Measurements from ENCODE around the gene PRUNE2.
A peak's percentile ranks its signal among the peaks of the same experiment; 100 is the strongest.
"Not testable (repeated sequence)": the region's sequence is repeated elsewhere in the genome, so short reads cannot be mapped to it uniquely, and the experiment has no call there.

Gene PRUNE2

DNA sequence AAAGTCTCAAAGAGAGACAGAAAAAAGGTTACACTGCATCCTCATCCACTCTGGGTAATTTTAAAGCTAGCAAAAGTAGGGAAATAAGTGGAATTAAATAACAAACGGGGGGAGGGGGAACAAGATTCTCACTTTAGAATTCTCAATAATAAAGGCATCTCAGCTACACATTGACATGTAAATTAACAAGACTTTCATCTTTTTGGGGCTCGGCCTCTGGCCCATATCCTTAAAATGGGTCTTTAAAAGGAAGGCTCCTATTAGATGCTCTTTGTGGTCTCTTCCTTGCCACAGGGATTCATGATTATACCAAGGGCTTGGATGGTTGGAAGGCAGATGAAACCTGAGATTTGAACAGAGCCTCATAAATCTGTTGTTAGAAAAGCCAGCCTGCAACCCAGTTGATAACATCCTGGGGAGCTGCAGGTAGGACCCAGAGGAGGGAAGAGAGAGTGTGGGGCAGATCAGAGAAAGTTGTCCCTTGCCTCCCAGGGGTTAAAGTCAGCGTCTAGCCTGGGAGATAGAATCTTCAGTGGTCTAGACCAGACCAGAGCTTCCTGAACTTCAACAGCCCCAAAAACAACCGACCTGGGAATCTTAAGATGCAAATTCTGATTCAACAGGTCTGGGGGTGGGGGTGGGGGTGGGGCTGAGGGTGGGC, 311.0 kb downstream of the PRUNE2 start:
- DNase-seq (ENCODE audit: low read depth): no peak

DNA sequence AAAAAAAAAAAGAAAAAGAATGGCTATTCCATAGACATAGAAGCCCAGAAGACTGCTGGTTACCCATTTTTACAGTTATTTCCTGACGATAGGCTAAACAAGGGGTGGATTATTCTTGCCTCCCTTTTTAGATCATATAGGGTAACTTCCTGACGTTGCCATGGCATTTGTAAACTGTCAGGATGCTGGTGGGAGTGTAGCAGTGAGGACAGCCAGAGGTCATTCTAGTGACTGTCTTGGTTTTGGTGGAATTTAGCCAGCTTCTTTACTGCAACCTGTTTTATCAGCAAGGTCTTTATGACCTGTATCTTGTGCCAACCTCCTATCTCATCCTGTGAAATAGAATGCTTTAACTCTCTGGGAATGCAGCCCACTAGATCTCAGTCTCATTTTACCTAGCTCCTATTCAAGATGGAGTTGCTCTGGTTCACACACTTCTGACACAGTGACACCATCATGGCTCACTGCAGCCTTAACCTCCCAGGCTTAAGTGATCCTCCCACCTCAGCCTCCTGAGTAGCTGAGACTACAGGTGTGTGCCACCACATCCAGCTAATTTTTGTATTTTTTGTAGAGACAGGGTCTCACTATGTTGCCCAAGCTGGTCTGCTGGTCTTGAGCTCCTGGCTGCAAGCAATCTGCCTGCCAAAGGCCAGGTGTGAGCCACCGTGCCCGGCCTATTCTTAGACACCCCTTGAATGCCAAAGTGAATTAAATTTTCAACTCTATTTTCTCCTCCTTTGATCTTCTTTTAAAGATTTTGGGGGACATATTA, 311.8 kb downstream of the PRUNE2 start:
- DNase-seq (ENCODE audit: low read depth): not testable (repeated sequence)

DNA sequence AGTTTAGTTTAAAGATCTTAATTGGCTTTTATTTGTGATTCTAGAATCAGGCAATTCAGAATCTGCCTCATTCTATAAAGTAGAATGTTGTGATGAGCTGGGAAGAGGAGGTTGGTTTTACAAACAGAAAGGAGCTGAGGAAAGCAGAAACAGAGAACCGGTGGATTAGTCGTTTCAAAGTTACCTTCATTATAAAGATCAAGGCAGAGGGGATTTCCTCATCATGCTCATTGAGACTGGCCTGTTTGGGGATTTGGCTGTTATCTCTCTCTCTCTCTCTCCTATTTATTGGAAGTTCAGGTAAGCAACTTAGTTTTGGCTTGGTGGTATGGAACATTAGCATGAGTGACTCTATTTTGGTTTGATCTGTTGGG, 313.0 kb downstream of the PRUNE2 start:
- no peak for DNase-seq (ENCODE audit: low read depth)

DNA sequence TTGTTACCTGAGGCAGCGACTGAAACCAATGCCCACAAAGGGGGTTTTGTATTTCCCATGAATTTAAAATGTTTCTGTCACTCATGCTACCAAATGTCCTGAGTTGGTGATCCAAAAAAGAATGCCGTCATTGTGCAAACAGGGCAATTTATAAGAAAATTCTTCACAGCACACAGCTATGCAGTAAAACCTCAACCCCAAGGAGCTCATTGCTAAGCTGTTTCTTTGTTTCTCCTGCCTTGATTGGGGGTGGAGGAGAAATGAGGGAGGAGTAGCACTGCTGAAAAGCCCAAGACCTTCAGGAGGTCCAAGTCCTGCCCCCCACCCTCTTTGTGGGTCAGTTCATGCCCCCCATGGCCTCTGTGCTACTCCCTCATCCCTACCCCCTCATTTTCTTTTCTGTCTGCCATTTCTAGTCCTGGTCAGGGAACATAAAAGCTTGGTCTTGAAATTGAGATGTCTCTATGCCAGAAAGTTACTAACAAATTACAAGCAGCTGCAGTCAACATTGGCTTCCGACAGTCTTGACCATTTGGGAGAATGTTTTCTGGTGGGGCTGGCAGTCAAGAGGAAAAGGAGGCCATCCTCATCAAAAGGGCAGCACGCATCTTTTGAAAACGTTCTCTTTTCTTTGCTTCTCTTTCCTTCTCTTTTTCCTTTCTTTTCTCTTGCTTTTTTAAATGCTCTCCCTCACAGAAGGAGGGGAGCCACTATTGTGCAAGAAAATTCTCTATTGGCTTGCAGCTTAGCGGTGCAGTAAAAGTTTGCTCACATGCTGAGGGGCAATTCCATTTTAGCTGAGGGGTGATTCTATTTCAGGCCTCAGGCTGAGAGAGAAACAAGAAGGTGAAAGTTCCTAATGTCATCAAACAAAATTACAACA, 313.6 kb downstream of the PRUNE2 start:
- DNase-seq (ENCODE audit: low read depth): no peak

DNA sequence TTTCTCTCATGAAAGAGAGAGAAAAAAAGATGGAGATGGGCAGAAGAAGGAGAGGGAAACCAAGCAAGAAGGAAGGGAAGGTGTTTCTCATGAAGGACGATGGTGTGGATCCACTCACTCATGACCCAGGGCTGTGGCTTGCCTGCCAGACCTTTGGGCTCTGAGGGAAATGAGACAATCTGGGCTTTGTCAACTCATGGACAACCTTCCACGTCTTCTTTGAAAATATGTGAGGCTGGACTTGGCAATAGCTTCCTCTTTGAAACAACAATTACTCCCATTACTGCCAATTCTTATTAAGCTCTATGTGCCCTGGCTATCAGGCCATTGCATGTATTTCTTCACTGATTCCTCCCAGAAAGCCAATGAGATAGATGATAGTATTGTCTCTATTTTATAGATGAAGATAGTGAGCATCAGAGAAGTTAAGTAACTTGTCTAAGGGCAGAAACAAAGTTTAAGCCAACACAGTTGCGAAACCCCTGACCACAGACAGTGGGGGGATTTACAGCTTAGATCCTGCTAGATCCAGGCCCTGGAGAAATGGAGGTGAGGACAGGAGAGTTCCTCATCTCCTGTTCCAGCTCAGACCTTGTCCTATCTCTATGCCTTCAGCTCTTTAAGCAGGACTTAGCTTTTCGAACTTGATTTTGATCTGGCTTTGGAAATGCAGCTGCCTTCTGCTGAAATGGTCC, 314.5 kb downstream of the PRUNE2 start:
- DNase-seq (ENCODE audit: low read depth): no peak

DNA sequence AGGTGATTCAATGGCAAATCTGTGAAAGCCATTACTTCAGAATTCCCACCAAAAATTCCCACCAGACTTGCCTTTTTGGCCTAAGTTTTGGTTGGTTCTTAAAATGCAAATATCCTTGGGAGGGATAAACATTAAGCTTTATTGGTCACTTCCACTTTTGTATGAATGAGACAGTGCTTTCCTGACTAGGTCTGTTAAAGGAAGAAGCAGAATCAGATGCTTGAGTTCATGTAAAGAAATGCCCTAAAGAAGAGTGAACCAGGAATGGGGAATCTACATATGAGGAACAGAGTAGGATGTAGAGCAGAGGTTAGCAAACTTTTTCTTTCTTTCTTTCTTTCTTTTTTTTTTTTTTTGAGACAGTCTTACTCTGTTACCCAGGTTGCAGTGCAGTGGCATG, 317.6 kb downstream of the PRUNE2 start:
- DNase-seq (ENCODE audit: low read depth): no peak

DNA sequence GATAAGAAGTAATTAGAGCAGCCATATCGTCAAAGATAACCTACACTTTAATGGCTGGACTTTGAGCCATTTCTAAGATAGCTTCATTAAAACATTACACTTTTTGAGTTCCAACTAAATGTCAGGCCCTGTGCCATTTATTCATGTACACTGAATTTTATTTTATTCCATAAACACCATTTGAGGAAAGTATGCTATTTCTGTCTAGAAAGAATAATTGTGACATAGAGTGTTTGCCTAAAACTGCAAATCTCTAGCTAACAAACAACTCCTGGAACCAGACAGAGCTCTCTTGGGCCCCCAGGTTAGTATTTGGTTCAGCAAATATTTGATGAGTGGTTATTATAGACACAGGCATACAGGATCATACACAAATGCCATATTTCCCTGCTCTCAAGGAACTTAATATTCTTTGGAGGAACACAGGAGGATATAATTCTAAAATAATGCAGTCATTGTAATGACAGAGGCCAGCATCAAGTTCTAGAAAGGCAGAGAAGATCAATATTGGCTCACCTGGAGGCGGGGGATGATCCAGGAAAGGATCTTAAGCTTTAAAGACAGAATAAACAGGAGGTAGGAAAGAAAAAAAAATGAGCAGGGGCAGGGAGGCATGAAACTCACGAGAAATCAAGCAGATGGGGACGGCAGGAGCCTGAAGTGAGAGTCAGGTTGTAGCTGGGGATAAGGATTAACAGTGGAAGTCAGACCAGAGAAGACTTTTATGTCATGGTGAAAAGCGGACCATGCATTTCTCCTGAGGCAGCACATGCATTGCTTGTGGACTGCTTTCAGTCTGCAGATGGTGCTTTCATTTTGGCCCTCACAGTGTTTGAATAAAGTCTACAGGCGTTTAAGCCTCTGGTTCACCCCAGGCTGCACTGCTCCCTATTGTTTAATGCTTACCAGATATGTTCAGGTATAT, 319.3 kb downstream of the PRUNE2 start:
- no peak for DNase-seq (ENCODE audit: low read depth)

DNA sequence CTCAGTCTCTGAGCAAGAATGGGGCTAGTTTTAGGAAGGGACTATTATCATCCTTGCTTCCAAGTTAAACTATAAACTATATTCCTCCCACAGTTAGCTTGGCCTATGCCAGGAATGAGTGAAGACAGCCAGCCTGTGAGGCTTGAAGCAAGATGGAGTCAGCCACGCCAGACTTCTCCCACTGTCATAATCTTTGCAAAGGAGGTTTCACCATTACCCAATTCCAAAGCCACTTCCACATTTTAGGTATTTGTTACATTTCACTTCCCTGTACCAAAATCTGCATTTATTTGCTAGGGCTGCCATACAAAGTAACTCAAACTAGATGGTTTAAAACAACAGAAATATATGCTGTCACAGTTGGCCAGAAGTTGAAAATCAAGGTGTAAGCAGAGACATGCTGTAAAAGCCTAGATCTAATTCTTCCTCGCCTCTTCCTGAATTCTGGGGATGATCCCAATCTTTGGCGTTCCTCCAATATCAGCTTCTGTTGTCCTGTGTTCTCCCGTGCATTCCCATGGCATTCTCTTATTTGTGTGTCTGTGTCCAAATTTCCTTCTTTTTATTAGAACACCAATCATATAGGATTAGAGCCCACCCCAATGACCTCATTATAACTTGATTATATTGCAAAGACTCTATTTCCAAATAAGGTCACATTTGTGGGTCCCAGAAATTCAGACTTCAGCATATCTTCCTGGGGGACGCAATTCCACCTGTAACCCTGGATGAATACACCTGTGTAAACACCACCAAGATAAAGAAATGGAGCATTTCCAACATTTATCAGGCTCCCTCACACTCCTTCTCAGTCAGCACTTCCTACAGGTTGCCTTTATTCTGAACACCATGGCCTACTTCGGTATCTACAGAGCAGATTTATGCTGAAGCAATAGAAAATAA, 320.2 kb downstream of the PRUNE2 start:
- no peak for DNase-seq (ENCODE audit: low read depth)

DNA sequence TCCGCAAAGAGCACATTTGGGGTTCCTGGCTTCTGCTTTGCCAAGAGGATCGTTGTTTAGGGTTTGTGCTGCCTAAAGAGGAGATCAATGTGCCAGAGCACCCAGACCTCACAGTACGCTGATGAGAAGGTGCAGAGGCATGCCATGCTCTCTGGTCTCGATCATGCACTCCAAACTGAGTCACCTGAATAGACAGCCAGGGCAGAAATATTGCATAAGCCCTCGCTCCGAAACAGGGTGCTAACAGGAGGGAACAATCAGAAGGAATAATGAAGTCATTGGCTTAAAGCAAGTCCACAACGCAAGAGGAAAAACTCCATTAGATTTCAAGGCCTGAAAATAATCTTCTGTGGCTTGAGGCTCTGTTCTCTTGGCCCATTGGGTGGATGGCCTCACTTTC, 322.7 kb downstream of the PRUNE2 start:
- DNase-seq (ENCODE audit: low read depth): no peak

DNA sequence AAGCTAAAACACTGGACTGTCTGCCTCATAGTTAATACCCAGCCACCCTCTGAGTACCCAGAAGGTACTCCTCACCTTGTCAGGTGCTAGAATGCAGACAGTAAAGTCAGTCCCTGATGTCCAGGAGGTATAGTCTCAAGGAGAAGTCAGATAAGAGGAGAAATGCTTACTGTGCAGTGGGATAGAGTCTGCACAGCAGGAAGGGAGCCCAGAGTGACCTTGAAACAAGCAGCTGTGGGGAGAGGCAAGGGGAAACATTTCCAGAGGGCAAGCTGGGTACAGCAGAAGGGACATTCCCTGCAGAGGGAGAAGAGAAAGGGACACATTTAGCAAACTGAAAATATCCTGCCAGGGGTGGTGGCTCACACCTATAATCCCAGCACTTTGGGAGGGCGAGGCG, 324.2 kb downstream of the PRUNE2 start:
- no peak for DNase-seq (ENCODE audit: low read depth)

DNA sequence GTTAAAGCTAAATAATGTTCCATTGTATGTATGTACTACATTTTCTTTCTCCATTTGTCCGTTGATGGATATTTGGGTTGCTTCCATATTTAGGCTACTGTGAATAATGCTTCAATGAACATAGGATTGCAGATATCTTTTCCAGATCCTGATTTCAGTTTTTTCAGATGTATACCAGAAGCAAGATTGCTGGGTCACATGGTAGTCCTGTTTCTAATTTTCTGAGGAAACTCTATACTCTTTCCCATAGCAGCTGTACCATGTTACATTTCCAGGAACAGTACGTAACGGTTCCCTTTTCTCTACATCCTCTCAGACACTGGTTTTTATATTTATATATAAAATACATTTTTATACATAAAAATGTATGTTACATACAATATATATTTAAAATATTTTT, 325.1 kb downstream of the PRUNE2 start:
- no peak for DNase-seq (ENCODE audit: low read depth)

DNA sequence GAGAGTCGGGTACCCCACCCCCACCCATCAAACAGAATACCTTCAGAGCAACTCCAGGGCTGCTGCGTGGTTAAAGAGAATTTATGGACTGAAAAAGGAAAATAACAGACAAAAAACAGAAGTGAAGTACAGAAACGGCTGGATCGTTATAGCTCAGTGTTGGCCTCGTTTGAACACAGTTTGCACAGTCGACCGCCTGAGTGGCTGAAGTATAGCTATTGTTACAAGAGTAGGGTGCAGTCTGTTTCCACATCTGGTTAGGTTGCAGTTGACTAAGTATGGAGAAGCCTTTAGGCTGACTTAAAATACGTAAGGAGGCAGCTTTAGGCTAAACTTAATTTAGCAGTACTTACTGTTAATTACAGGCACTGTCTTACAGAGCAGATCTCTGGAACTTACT, 325.7 kb downstream of the PRUNE2 start:
- DNase-seq (ENCODE audit: low read depth): no peak

DNA sequence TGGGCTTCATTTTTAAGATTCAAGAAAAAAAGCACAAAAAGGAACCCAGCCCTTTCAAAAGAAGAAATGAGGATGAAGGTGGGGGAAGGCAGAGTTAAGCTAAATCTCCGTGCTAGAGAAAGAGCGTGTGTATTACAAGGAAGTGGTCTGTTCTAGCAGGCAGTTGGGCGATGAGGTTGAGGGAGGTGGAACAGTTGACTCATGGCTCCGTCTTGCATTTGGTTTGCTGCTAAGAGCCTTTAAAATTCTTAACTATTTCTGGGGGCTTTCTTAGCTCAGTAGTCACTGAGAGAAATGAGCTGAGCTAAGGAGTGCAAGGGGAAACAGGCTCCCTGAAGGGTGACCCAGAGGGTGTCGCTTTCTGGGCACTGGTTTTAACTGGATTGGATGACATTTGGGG, 329.6 kb downstream of the PRUNE2 start:
- peak; percentile 44 for DNase-seq (ENCODE audit: low read depth)

DNA sequence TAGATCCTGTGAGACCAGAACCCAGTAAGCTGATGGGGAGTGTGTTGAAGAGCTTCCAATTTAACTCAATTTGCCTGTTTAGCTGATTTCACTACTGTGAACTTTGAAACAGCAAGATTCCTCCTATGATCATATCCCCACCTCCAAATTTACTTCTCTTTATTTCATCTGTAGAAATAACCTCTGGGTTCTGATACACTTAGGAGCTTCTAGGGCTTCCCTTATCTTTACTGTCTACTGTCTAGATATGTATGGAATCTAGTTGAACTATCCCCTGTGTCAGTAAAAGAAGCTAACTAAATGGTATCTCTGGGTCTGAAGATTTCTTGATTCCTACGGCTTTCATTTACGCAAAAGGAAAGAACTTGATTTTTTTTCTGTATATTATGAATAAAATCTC, 330.2 kb downstream of the PRUNE2 start:
- no peak for DNase-seq (ENCODE audit: low read depth)

DNA sequence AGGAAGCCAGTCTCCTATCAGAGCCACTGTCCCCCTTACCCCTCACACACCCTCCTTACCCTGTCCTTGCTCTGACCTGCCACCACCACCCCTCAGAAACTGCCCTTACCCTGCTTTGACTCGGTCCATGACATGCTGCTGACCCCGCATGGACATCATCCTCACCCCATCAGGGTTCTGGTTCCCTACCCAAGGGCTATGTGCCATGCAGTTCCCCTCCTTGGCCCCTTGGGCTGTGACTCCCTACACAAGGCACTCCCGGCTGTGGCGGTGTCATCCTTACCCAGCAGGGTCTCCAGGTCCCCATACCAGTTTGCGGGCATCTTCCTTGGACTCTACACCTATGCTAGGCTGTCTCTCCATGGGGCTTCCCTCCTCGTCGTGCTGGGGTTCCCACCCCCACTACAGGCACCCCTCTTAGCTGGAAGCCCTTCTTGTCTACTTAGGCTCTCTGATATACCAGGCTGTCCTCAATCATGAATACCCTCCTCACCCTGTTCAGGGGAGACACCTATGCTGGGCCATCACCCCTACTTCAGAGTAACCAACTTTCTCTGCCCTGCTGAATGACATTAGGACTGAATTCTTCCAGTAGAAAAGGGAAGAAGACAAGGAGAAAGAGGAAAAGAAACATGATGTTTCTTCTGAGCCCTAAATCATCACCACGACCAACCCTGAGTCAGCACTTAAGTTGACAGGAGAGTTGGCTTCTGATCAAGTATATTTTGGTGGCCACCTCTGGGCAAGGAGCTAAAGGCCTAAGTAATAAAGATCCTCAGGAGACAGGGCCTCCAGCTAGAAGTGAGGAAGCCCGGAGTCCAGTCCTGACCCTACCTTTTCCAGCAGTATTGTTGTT, 331.8 kb downstream of the PRUNE2 start:
- DNase-seq (ENCODE audit: low read depth): no peak

DNA sequence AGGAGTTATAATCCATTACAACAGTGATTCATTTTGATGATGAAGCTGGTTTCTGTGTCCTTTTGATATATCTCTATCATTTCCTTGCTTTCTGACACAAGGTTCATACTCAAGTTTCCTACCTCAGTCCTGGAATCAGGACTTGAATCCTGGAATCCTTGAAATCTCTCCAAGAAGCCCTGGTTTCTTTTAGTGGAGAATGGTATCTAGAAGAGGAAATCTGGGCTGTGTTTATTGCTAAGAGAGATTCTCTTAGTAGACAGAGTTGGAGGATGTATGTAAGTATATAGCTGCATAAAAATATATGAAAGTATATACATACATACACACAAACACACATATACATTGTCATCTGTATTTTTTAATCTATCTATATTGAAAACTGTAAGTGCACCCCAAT, 332.5 kb downstream of the PRUNE2 start:
- no peak for DNase-seq (ENCODE audit: low read depth)

DNA sequence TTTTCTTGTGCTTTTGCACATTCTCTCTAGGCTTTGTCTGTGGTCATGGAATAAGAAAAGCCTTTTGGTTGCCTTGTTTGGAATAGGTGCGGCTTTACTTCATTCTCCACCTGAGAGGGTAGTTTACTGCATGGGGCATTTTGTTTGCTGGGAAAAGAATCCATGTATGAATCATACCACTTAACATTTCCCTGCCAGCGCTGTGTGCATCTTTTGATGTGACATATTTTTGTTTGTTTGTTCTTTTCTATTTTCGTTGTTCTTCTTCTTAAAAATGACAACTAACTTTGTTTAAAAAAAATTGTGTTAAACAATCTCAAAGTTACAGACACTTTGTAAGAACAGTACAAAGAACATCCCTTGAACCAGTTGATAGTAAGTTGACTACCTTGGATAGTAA, 333.8 kb downstream of the PRUNE2 start:
- no peak for DNase-seq (ENCODE audit: low read depth)

DNA sequence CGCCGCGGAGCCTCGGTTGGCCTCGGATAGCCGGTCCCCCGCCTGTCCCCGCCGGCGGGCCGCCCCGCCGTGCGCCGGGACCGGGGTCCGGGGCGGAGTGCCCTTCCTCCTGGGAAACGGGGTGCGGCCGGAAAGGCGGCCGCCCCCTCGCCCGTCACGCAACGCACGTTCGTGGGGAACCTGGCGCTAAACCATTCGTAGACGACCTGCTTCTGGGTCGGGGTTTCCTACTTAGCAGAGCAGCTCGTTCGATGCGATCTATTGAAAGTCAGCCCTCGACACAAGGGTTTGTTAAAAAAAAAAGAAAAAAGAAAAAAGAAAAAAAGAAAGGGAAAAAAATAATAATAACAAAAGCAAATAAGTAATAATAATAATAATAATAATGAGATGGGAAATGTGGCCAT, 334.2 kb downstream of the PRUNE2 start:
- no peak for DNase-seq (ENCODE audit: low read depth)

DNA sequence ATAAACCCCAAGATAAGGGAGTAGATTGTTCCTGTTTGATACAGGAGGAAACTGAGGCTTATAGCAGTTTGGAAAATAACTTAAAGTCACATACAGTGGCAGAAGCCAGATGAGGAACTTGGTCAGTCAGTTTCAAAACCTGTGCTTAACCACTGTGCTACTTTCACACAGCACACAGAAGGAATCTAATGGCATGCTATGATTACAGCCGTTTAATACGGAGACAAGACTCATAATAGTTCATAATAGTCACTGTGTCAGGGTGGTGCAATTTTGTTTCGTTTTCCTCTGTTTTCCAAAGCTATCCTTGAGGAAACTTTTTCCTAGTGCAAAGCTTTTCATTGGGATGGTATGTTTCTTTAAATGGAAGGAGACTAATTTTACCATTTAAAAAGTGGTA, 334.6 kb downstream of the PRUNE2 start:
- no peak for DNase-seq (ENCODE audit: low read depth)
